Hippocampal formation (tissue), 2 donors: ENCODE measurements around the gene SRCAP.

ENCODE experiments used
- DNase-seq, 2 donors: peaks; one replicate each; lab custom pipeline; 2025; lab: John Stamatoyannopoulos, UW

SRCAP gene

GRCh38 chr16:30775131-30775391 is 76.1 kb downstream of the SRCAP start:
- no peak for DNase-seq

- peak; percentile 75 to 76 for DNase-seq
These were observed 76.6 kb downstream of the SRCAP start for GRCh38 chr16:30775392-30776188.

- DNase-seq: no peak
These were observed 78.8 kb downstream of the SRCAP start for GRCh38 chr16:30777591-30778297.

GRCh38 chr16:30778549-30779244 is 79.7 kb downstream of the SRCAP start:
- no peak for DNase-seq

- DNase-seq: no peak
These were observed 80.6 kb downstream of the SRCAP start for GRCh38 chr16:30779596-30779995.

- DNase-seq: no peak
These were observed 81.0 kb downstream of the SRCAP start for GRCh38 chr16:30780021-30780420.

GRCh38 chr16:30780549-30780948 is 81.6 kb downstream of the SRCAP start:
- DNase-seq: no peak

- no peak for DNase-seq
These were observed 83.7 kb downstream of the SRCAP start for GRCh38 chr16:30782486-30783279.

GRCh38 chr16:30783280-30784109 is 84.5 kb downstream of the SRCAP start:
- DNase-seq: no peak

GRCh38 chr16:30784215-30784614 is 85.2 kb downstream of the SRCAP start:
- DNase-seq: no peak

GRCh38 chr16:30785126-30786106 is 86.4 kb downstream of the SRCAP start:
- DNase-seq: no peak

- DNase-seq: no peak
These were observed 87.4 kb downstream of the SRCAP start for GRCh38 chr16:30786115-30786935.

GRCh38 chr16:30786936-30787612 is 88.1 kb downstream of the SRCAP start, which contains the start of gene ZNF629:
ZNF629 (minus strand) TSS chr16:30787205; CDS start chr16:30784482, 2,723 bp downstream.
- peak; percentile 70 to 74 for DNase-seq

GRCh38 chr16:30787613-30788378 is 88.8 kb downstream of the SRCAP start:
- DNase-seq: no peak
